MG63 (cell line): ENCODE data around the gene RAB11FIP3. TPM values are rescaled to one million over a fixed set of nuclear protein-coding genes. Genes with fewer than 3 reads are reported as not detected.
"Not testable (repeated sequence)": the region's sequence is repeated elsewhere in the genome, so short reads cannot be mapped to it uniquely, and the experiment has no call there.

ENCODE experiments used
- DNase-seq: peaks from one replicate; pipeline ENCODE4 v3.0.0-alpha.2; 2020
- H3K27me3 ChIP-seq: fragments of 250-450 bp; sonication (Bioruptor Pico); 2 replicates; pipeline ENCODE4 v1.5.1; 2020; ENCODE audit warnings: mild to moderate bottlenecking, moderate library complexity
- H3K36me3 ChIP-seq: fragments of 250-450 bp; sonication (Bioruptor Pico); 2 replicates; pipeline ENCODE4 v1.5.1; 2020; ENCODE audit warnings: mild to moderate bottlenecking, moderate library complexity
- H3K4me3 ChIP-seq: fragments of 250-450 bp; sonication (Bioruptor Pico); 2 replicates; pipeline ENCODE4 v1.5.1; 2020; ENCODE audit warnings: mild to moderate bottlenecking, moderate library complexity
- H3K9me3 ChIP-seq: fragments of 250-450 bp; sonication (Bioruptor Pico); 2 replicates; pipeline ENCODE4 v1.5.1; 2020; ENCODE audit warnings: mild to moderate bottlenecking, moderate library complexity
- total RNA-seq: library from RNA; depleted of rRNA; stranded (reverse); fragments of >200 nt; shearing (Covaris generic); gene quantifications from 2 replicates; pipeline ENCODE4 v1.2.3, GENCODE V29; 2014; ENCODE audit warnings: low replicate concordance

The RAB11FIP3 gene
- total RNA-seq, 1 experiment from 2014 or later: 42.8 TPM

- H3K36me3 ChIP-seq: peaks cover 21% of the 10 kb centered on the region
- H3K9me3 ChIP-seq, H3K4me3 ChIP-seq, H3K27me3 ChIP-seq, DNase-seq: not testable (repeated sequence)
These were observed 44.0 kb downstream of the RAB11FIP3 start for GRCh38 chr16:469459-469858.

- Histone ChIP-seq H3K4me3 (no peak overlapping the region), H3K9me3 (no peaks in the 10 kb centered on the region), H3K27me3 (no peaks in the 10 kb centered on the region), H3K36me3 (peaks cover 24% of the 10 kb centered on the region)
- no peak for DNase-seq
These were observed 45.0 kb downstream of the RAB11FIP3 start for GRCh38 chr16:470418-470817.

DNA sequence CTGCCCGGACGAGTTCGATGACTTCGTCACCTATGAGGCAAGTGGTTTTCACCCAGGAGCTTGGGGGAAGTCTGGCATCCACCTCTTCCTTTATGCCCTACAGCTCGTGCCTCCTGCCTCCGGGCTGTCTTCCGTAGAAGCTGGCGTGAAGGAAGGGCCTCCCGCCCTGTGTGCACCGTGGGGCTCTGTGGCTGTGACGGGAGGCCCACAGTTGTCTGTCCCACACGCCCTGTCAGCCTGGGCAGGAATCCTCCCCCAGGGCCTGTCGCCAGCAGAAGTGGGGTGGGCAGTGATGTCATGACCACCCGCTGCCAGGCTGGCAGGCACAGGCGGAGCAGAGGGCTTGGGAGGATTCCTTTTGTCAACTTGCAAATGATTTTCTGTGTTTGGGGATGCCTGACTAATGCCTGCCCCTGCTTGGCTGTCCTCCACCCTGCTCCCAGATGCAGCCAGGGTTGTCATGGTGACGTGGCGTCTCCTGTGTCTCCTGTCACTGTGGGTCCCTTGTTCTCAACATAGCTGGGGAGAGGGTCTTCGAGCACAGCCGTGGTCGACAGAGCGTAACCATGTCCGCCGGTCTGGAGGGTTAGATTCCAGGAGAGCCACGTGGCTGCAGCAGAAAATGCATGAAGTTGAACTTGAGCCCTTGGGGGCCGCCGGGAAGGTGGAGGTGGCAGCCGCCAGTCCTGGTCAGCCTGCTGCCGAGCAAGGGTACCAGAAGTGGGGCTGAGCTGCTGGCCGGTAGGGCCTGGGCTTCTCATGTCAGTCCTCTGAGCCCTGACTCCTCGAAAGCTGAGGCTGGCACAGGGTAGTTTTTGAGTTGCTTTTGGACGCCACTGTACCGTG is 46.1 kb downstream of the RAB11FIP3 start:
- no peaks in the 10 kb centered on the region for H3K9me3 ChIP-seq
- DNase-seq: peak; percentile 88
- H3K36me3 ChIP-seq: peaks cover 24% of the 10 kb centered on the region
- no peak overlapping the region for H3K4me3 ChIP-seq
- H3K27me3 ChIP-seq: no peaks in the 10 kb centered on the region

DNA sequence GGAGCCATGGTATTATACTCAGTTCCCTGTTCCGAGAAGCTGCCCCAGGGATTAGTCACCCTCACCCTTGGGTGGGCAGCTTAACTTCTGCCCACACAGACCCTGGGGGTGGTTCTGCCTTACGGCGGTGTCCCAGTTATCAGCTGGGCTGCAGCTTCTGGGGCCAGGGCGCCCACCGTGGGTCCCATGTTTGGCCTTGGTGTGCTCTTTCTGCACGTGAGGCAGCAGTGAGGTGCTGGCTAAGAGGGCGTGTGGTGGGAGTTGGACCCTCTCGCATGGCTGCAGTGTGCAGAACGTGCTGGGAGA is 46.7 kb downstream of the RAB11FIP3 start:
- no peak overlapping the region for H3K4me3 ChIP-seq
- DNase-seq: no peak
- H3K9me3 ChIP-seq: no peaks in the 10 kb centered on the region
- peaks cover 24% of the 10 kb centered on the region for H3K36me3 ChIP-seq
- no peaks in the 10 kb centered on the region for H3K27me3 ChIP-seq

GRCh38 chr16:473046-474043 is 47.9 kb downstream of the RAB11FIP3 start:
- no peak for DNase-seq
- H3K27me3 ChIP-seq: no peaks in the 10 kb centered on the region
- H3K9me3 ChIP-seq: no peaks in the 10 kb centered on the region
- peaks cover 31% of the 10 kb centered on the region for H3K36me3 ChIP-seq
- no peak overlapping the region for H3K4me3 ChIP-seq

GRCh38 chr16:474420-475122 is 49.1 kb downstream of the RAB11FIP3 start:
- no peaks in the 10 kb centered on the region for H3K9me3 ChIP-seq
- H3K36me3 ChIP-seq: peaks cover 31% of the 10 kb centered on the region
- no peak for DNase-seq
- H3K27me3 ChIP-seq: no peaks in the 10 kb centered on the region
- no peak overlapping the region for H3K4me3 ChIP-seq

- DNase-seq: no peak
- H3K27me3 ChIP-seq: no peaks in the 10 kb centered on the region
- H3K36me3 ChIP-seq: peaks cover 30% of the 10 kb centered on the region
- no peak overlapping the region for H3K4me3 ChIP-seq
- no peaks in the 10 kb centered on the region for H3K9me3 ChIP-seq
These were observed 50.6 kb downstream of the RAB11FIP3 start for GRCh38 chr16:476039-476438.

DNA sequence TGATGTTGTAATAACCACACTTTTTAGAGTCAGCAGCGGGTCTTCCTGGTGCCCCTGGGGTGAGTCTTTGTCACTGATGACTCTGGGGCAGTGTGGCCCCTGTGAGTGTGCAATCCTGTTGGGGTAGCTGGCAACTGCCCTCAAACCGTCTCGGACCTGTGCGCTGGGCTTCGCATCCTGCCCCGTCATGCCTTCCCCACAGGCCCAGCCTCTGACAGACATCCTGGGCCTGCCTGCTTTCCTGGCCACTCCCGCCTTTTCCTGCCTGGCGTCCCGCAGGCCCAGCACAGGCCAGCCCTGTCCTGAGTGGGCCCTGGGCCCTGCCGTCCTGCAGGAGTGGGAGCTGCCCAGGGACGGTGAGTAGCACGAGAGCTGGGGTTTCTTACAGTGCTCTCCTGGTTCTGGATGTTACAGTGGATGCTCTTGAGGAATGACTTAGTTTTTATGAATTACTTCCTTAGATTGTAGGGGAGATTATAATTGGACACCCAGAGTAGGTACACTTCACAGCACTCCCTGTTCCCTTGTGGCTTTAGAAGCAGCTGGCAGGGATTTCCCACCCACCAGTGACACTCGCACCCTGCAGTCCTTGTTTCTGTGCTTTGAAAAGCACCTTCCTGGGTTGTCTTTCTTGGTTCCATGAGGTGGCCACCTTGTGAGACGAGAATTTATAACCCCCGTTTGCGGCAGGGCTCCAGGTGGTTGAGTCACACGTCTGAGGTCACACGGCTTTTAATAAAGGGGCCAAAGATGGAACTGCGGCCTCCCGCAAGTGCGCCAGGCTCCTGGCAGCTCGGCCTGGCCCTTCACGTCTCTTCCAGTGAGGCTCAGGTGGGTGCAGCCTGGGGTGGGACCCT is 52.1 kb downstream of the RAB11FIP3 start:
- Histone ChIP-seq H3K4me3 (no peak overlapping the region), H3K36me3 (peaks cover 21% of the 10 kb centered on the region), H3K9me3 (no peaks in the 10 kb centered on the region), H3K27me3 (no peaks in the 10 kb centered on the region)
- peak; percentile 42 for DNase-seq

DNA sequence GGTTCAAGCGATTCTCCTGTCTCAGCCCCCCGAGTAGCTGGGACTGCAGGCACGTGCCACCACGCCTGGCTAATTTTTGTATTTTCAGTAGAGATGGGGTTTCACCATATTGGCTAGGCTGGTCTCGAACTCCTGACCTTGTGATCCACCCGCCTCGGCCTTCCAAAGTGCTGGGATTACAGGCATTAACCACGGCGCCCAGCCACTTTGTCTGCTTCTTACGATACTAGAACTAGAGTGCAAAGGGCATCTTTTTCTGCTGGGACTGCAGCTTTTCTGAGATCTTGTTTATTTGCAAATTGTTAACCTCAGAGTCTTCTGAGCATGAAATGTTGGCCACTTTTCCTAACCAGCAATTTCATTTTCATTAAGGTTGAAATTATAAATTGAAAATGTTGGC is 52.8 kb downstream of the RAB11FIP3 start:
- peaks cover 27% of the 10 kb centered on the region for H3K36me3 ChIP-seq
- not testable (repeated sequence) for H3K27me3 ChIP-seq, H3K4me3 ChIP-seq, DNase-seq, H3K9me3 ChIP-seq

GRCh38 chr16:482468-483185 is 57.2 kb downstream of the RAB11FIP3 start:
- H3K27me3 ChIP-seq: no peaks in the 10 kb centered on the region
- peaks cover 40% of the 10 kb centered on the region for H3K36me3 ChIP-seq
- no peaks in the 10 kb centered on the region for H3K9me3 ChIP-seq
- no peak for DNase-seq
- no peak overlapping the region for H3K4me3 ChIP-seq

- Histone ChIP-seq H3K9me3 (no peaks in the 10 kb centered on the region), H3K4me3 (no peak overlapping the region), H3K36me3 (peaks cover 44% of the 10 kb centered on the region), H3K27me3 (no peaks in the 10 kb centered on the region)
- no peak for DNase-seq
These were observed 58.1 kb downstream of the RAB11FIP3 start for GRCh38 chr16:483341-484075.

GRCh38 chr16:489606-490005 is 64.2 kb downstream of the RAB11FIP3 start:
- H3K36me3 ChIP-seq: peaks cover 49% of the 10 kb centered on the region
- DNase-seq: no peak
- H3K9me3 ChIP-seq: no peaks in the 10 kb centered on the region
- no peak overlapping the region for H3K4me3 ChIP-seq
- H3K27me3 ChIP-seq: no peaks in the 10 kb centered on the region

- Histone ChIP-seq H3K9me3 (no peaks in the 10 kb centered on the region), H3K4me3 (no peak overlapping the region), H3K27me3 (no peaks in the 10 kb centered on the region), H3K36me3 (peaks cover 49% of the 10 kb centered on the region)
- no peak for DNase-seq
These were observed 65.3 kb downstream of the RAB11FIP3 start for GRCh38 chr16:490768-491167.

DNA sequence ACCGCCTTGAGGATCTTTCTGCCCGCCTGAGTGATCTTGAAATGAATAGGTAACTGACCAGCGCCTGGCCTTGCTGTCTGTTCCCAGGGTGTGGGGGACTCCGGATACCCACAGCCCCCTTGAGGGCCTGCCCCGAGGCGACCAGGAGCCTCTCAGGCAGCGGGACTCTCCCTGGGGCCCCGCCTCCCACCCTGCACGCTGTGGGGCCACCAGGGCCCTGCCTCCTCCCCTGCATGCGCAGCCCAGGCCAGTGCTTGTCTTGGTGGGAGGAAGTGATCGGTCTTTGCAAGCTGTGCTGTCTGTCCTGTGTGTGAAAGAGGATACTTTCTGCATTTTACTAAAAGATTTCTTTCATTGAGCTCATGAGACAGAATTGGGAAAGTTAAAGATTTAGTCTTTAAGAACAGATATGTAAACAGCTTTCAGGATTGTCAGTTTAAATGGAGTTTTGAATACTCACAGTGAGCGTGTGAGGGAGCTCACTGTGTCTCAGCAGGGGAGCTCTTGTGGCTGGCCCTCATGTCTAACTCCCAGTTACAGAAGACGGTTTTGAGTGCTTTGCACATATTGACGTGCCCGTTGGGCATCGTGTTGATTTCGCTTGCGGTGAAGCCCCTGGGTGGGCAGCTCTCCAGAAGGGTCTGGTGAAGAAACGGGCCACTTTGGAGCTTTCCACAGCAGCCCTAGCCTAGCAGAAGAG is 65.9 kb downstream of the RAB11FIP3 start:
- no peaks in the 10 kb centered on the region for H3K27me3 ChIP-seq
- H3K4me3 ChIP-seq: no peak overlapping the region
- no peak for DNase-seq
- peaks cover 46% of the 10 kb centered on the region for H3K36me3 ChIP-seq
- H3K9me3 ChIP-seq: no peaks in the 10 kb centered on the region
